ENCODE data around the gene ACR. TPM values are rescaled to one million over a fixed set of nuclear protein-coding genes. Genes with fewer than 3 reads are reported as not detected.

ACR gene
- total and polyA plus RNA-seq, 8 donors: 0.27 to 1.4 (median 0.56) TPM; not detected in 1

- H3K36me3 ChIP-seq: peaks cover 0 to 29% of the 10 kb centered on the region in 2 donors
- no peak overlapping the region for H3K27ac ChIP-seq
- TF ChIP-seq CTCF (IDR thresholded peaks at IDR 0.05): no peak
- H3K9me3 ChIP-seq: no peaks in the 10 kb centered on the region
- H3K27me3 ChIP-seq: peaks cover 4 to 32% of the 10 kb centered on the region in 2 donors
- no peak for ATAC-seq
- no peaks in the 10 kb centered on the region for H3K4me1 ChIP-seq
- peak in 1 of 4 donors; percentile 75 for DNase-seq
- H3K4me3 ChIP-seq: no peak overlapping the region
- intact Hi-C loops (cut with DNase I): no loop called here
Measured at GRCh38 chr22:50721257-50721844, 16.7 kb upstream of the ACR start.

GRCh38 chr22:50722048-50722701 lies 15.8 kb upstream of the ACR start:
- no peak overlapping the region for H3K4me3 ChIP-seq
- H3K4me1 ChIP-seq: no peaks in the 10 kb centered on the region
- no peak for TF ChIP-seq CTCF (IDR thresholded peaks at IDR 0.05)
- no peaks in the 10 kb centered on the region for H3K9me3 ChIP-seq
- intact Hi-C loops (cut with DNase I): no loop called here
- no peak overlapping the region for H3K27ac ChIP-seq
- H3K27me3 ChIP-seq: peaks cover 4 to 32% of the 10 kb centered on the region in 2 donors
- H3K36me3 ChIP-seq: peaks cover 0 to 25% of the 10 kb centered on the region in 2 donors
- ATAC-seq (no peak), DNase-seq (peak in 1 of 4 donors; percentile 77)

DNA sequence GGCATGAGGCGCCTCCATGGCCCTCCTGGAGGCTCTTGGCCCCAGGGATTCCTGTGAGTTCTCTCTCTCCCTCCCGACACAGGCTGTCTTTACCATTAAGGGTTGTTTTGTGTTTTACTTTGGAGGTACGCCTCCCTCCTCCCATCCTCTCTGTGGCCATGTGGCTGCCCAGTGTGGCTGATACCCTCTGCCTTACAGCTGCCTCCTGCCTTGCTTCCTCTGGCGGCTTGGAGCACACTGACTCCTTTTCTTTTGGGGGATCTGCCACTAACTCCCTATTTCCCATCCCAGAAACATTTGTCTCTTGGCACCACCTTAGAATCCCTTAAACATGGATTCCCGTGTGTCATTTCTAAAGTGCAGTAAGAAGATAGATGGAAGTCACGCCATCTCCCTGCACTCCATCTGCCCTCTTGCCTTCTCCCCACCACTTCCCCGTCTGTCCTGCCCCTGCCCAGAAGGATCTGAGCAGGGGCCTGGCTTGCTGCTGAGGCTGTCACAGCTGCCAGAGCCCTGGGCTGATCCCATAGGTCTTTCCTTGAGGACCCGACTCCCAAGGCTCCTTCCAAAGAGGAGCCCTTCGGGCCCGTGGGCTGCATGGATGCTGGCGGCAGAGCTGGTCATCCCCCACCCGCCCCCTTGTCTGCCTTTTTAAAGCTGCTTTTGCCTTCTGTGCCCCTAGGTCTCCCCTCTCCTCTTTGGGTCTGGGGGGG lies 15.1 kb upstream of the ACR start:
- peaks cover 4 to 32% of the 10 kb centered on the region in 2 donors for H3K27me3 ChIP-seq
- no peak overlapping the region for H3K4me3 ChIP-seq
- TF ChIP-seq CTCF (IDR thresholded peaks at IDR 0.05): no peak
- DNase-seq (peak in 1 of 4 donors; percentile 31), ATAC-seq (no peak)
- intact Hi-C loops (cut with DNase I): no loop called here
- no peaks in the 10 kb centered on the region for H3K9me3 ChIP-seq
- H3K27ac ChIP-seq: no peak overlapping the region
- H3K4me1 ChIP-seq: no peaks in the 10 kb centered on the region
- H3K36me3 ChIP-seq: peaks cover 0 to 19% of the 10 kb centered on the region in 2 donors

DNA sequence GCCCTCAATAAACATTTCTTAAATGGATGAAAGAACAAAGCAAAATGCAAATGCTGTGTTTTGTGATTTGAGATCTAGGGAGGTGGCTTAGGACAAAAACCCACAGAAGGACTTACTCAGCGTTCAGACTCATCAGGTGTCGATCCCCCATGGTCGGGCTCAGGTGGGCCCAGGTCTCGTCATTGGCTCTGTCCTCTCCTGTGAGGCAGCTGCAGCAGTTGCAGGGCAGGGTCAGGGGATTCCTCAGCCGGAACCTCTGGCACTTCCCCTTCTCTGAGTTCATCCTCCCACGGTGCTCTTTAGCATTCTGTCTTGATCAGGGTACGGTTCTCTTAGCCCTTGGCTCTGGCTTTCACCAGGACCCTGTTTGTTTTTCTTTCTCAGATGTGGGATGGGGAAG lies 14.0 kb upstream of the ACR start:
- TF ChIP-seq CTCF (IDR thresholded peaks at IDR 0.05): no peak
- intact Hi-C loops (cut with DNase I): no loop called here
- H3K27me3 ChIP-seq: peaks cover 4 to 31% of the 10 kb centered on the region in 2 donors
- H3K36me3 ChIP-seq: peaks cover 0 to 19% of the 10 kb centered on the region in 2 donors
- DNase-seq (no peak), ATAC-seq (no peak)
- no peaks in the 10 kb centered on the region for H3K4me1 ChIP-seq
- H3K9me3 ChIP-seq: no peaks in the 10 kb centered on the region
- no peak overlapping the region for H3K27ac ChIP-seq
- no peak overlapping the region for H3K4me3 ChIP-seq

DNA sequence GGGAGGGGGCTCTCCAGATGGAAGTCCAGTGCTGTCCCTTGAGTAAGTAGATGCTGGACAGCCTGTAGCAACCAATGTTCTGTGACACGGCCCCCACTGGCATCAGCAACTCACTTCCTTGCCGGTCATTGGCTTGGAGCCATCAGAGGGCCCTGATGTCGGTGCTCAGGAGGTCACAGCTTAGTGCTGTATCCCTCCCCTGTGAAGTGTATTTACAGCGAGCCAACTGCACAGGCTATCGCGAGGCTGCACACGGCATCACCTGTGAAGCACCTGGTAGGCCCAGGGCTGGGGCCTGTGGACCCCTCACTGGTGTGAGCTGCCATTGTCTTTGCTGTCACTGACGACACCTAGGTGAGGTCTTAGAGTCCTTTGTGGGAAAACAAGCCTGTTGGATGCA lies 13.4 kb upstream of the ACR start:
- intact Hi-C loops (cut with DNase I): no loop called here
- Histone ChIP-seq H3K9me3 (no peaks in the 10 kb centered on the region), H3K4me3 (no peak overlapping the region), H3K36me3 (peaks cover 0 to 19% of the 10 kb centered on the region in 2 donors), H3K27me3 (peaks cover 4 to 25% of the 10 kb centered on the region in 2 donors), H3K27ac (no peak overlapping the region), H3K4me1 (no peaks in the 10 kb centered on the region)
- DNase-seq (peak in 1 of 4 donors; percentile 53), ATAC-seq (no peak)
- TF ChIP-seq CTCF (IDR thresholded peaks at IDR 0.05): no peak
